ENCODE data around the gene ATG10. TPM values are rescaled to one million over a fixed set of nuclear protein-coding genes. Genes with fewer than 3 reads are reported as not detected.
"Not testable (repeated sequence)": the region's sequence is repeated elsewhere in the genome, so short reads cannot be mapped to it uniquely, and the experiment has no call there.

ATG10 gene
- polyA plus RNA-seq, 1 of the 3 experiments (the other 2 are of a cell fraction): 3.2 TPM

DNA sequence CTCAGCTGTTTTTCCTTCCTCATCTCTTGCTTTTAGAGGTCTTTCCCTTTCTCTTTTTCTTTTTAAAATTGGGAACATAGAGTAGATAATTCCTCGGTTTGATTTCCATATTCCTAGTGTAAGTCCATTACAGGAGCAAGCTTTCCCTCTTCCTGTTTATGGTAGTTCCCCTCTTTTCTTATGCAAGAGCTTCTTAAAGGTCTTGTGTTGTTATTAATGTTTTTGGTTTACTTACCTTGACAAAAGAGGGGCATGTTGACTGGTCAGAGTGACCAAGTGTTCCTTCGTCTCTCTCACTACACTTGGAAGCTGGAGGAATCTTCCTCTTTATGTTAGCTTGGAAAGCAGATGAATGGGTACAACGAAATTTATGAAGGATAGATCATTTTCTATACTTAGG, 8.3 kb downstream of the ATG10 start:
- POLR2A ChIA-PET: interaction anchor here (0.7 to 1.0 kb wide), 2 partner anchors 8 to 206 kb away, joined by 3 to 10 read pairs; partner anchors contain the start of gene ATG10
- Histone ChIP-seq H3F3A (replicated peaks; ENCODE audit: insufficient read depth) (no peaks in the 10 kb centered on the region), H2AFZ (ENCODE audit: low read depth) (no peak overlapping the region), H3K4me2 (no peak overlapping the region), H3K36me3 (replicated peaks in 1 of 2; ENCODE audit: control insufficient read depth in 1 of 2, insufficient read depth in 2 of 2, low read length in 1 of 2) (peaks cover 12 to 14% of the 10 kb centered on the region in 2 experiments), H3K9me3 (no peaks in the 10 kb centered on the region), H3K9me2 (no peaks in the 10 kb centered on the region), H3K79me2 (ENCODE audit: insufficient read depth) (no peaks in the 10 kb centered on the region), H4K20me1 (ENCODE audit: insufficient read depth) (no peaks in the 10 kb centered on the region), H3K9ac (no peak overlapping the region), H3K27ac (ENCODE audit: low read depth in 2 of 2, low read length in 1 of 2) (peak overlapping the region in 1 of 2 experiments; percentile 36; a peak in 1 of 4 replicates), H3K4me1 (ENCODE audit: control insufficient read depth in 1 of 2, insufficient read depth in 2 of 2, low read depth in 1 of 2, low read length in 1 of 2) (peaks cover 0 to 10% of the 10 kb centered on the region in 2 experiments; a peak in 2 of 4 replicates), H3K27me3 (ENCODE audit: insufficient read depth) (no peaks in the 10 kb centered on the region), H3K4me3 (ENCODE audit: low read depth in 2 of 2, low read length in 1 of 2) (no peak overlapping the region)
- DNase-seq: no peak
- TF ChIP-seq MXI1 (IDR thresholded peaks at IDR 0.05; ENCODE audit: low read depth, low read length) (no peak), RCOR1 (IDR thresholded peaks at IDR 0.05; ENCODE audit: low read length) (no peak), RXRA (IDR thresholded peaks at IDR 0.05; ENCODE audit: borderline replicate concordance, low read depth) (no peak), POLR2AphosphoS5 (IDR thresholded peaks at IDR 0.05; ENCODE audit: low read depth, low read length) (no peak), JUND (IDR thresholded peaks at IDR 0.05) (no peak), CHD2 (IDR thresholded peaks at IDR 0.05; ENCODE audit: low read length, partially characterized antibody) (no peak), FOXM1 (IDR thresholded peaks at IDR 0.05; ENCODE audit: low read depth) (no peak), RAD21 (IDR thresholded peaks at IDR 0.05; ENCODE audit: low read length) (no peak), TCF12 (IDR thresholded peaks at IDR 0.05) (no peak), NFIC (IDR thresholded peaks at IDR 0.05; ENCODE audit: borderline replicate concordance) (no peak), MAX (IDR thresholded peaks at IDR 0.05; ENCODE audit: low read depth) (no peak)
- TF ChIP-seq, protein P1, sequence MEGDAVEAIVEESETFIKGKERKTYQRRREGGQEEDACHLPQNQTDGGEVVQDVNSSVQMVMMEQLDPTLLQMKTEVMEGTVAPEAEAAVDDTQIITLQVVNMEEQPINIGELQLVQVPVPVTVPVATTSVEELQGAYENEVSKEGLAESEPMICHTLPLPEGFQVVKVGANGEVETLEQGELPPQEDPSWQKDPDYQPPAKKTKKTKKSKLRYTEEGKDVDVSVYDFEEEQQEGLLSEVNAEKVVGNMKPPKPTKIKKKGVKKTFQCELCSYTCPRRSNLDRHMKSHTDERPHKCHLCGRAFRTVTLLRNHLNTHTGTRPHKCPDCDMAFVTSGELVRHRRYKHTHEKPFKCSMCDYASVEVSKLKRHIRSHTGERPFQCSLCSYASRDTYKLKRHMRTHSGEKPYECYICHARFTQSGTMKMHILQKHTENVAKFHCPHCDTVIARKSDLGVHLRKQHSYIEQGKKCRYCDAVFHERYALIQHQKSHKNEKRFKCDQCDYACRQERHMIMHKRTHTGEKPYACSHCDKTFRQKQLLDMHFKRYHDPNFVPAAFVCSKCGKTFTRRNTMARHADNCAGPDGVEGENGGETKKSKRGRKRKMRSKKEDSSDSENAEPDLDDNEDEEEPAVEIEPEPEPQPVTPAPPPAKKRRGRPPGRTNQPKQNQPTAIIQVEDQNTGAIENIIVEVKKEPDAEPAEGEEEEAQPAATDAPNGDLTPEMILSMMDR (IDR thresholded peaks at IDR 0.05): no peak
- WGBS (ENCODE audit: low lambda C conversion rate): 77% methylated on average over 3 of the region's 3 CpGs
- CTCF ChIA-PET: no interaction called here

DNA sequence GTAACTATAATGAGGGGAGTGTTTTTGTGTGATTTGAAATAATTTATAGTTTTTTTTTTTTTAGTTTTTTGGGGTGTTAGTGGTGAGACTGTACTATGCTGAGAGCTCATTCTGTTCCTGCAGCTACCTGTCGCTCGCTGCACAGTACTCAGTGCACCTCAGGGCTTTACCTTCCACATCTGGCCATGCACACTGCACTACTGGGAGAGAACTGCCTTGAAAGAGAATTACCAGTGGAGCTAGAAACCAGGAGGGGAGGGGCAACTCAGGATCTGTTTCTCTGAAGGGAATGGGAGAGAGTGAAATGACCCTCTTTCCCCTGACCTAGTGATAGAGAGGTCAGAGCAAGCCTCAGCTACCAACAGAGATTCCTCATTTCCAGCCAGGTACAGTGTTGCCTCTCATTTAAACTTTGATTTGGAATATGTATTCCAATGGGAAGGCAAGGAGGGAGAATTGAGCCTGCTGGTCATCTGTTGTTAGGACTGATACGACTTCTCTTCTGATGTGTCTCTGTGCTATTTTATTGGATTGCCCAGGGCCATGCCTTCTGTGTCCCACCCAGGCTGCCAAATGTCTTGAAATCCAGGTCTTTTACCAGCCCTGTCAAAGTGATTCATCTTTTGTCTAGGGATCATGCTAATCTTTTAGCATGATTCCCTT, 8.9 kb downstream of the ATG10 start:
- no peak overlapping the region for H3K4me3 ChIP-seq (ENCODE audit: low read depth in 2 of 2, low read length in 1 of 2)

GRCh38 chr5:81982172-81982685, 10.4 kb downstream of the ATG10 start:
- Histone ChIP-seq H3K27ac (ENCODE audit: low read depth in 2 of 2, low read length in 1 of 2) (peak overlapping the region in 1 of 2 experiments; percentile 29; a peak in 1 of 4 replicates), H3K36me3 (replicated peaks in 1 of 2; ENCODE audit: control insufficient read depth in 1 of 2, insufficient read depth in 2 of 2, low read length in 1 of 2) (peaks cover 12 to 14% of the 10 kb centered on the region in 2 experiments)
- H3K4me1 ChIP-seq (ENCODE audit: control insufficient read depth in 1 of 2, insufficient read depth in 2 of 2, low read depth in 1 of 2, low read length in 1 of 2); H3K9ac ChIP-seq; H3K4me3 ChIP-seq (ENCODE audit: low read depth in 2 of 2, low read length in 1 of 2); H4K20me1 ChIP-seq (ENCODE audit: insufficient read depth); DNase-seq; H3K4me2 ChIP-seq; H3F3A ChIP-seq (replicated peaks; ENCODE audit: insufficient read depth); H3K79me2 ChIP-seq (ENCODE audit: insufficient read depth); H3K27me3 ChIP-seq (ENCODE audit: insufficient read depth); H3K9me2 ChIP-seq; H2AFZ ChIP-seq (ENCODE audit: low read depth); H3K9me3 ChIP-seq; POLR2A ChIA-PET: not testable (repeated sequence)
- WGBS (ENCODE audit: low lambda C conversion rate): 98% methylated on average over 11 of the region's 11 CpGs
- CTCF ChIA-PET: interaction anchor here (0.6 kb wide), 1 partner anchor 462 kb away, joined by 3 read pairs; no protein-coding TSS in a partner anchor

More for the DNA sequence above, 8.9 kb downstream of the ATG10 start:
- ChIA-PET CTCF (no interaction called here), POLR2A (interaction anchor here (1.0 kb wide), 1 partner anchor 9 kb away, joined by 3 read pairs; the partner anchor contains the start of gene ATG10)
- H3F3A ChIP-seq (replicated peaks; ENCODE audit: insufficient read depth): no peaks in the 10 kb centered on the region
- no peaks in the 10 kb centered on the region for H4K20me1 ChIP-seq (ENCODE audit: insufficient read depth)
- 95% methylated on average over 3 of the region's 3 CpGs for WGBS (ENCODE audit: low lambda C conversion rate)
- no peaks in the 10 kb centered on the region for H3K9me2 ChIP-seq
- H3K27me3 ChIP-seq (ENCODE audit: insufficient read depth): no peaks in the 10 kb centered on the region
- H3K27ac ChIP-seq (ENCODE audit: low read depth in 2 of 2, low read length in 1 of 2): peak overlapping the region in 1 of 2 experiments; percentile 36; a peak in 2 of 4 replicates
- no peaks in the 10 kb centered on the region for H3K9me3 ChIP-seq
- H3K79me2 ChIP-seq (ENCODE audit: insufficient read depth): no peaks in the 10 kb centered on the region
- no peak overlapping the region for H2AFZ ChIP-seq (ENCODE audit: low read depth)
- TF ChIP-seq RFX5 (IDR thresholded peaks at IDR 0.05; ENCODE audit: low read length) (peak; percentile 96), MXI1 (IDR thresholded peaks at IDR 0.05; ENCODE audit: low read depth, low read length) (no peak)
- H3K9ac ChIP-seq: no peak overlapping the region
- H3K4me2 ChIP-seq: no peak overlapping the region
- H3K4me1 ChIP-seq (ENCODE audit: control insufficient read depth in 1 of 2, insufficient read depth in 2 of 2, low read depth in 1 of 2, low read length in 1 of 2): peaks cover 0 to 10% of the 10 kb centered on the region in 2 experiments; a peak in 2 of 4 replicates
- peaks cover 12 to 14% of the 10 kb centered on the region in 2 experiments for H3K36me3 ChIP-seq (replicated peaks in 1 of 2; ENCODE audit: control insufficient read depth in 1 of 2, insufficient read depth in 2 of 2, low read length in 1 of 2)
- peak; percentile 58 for DNase-seq

DNA sequence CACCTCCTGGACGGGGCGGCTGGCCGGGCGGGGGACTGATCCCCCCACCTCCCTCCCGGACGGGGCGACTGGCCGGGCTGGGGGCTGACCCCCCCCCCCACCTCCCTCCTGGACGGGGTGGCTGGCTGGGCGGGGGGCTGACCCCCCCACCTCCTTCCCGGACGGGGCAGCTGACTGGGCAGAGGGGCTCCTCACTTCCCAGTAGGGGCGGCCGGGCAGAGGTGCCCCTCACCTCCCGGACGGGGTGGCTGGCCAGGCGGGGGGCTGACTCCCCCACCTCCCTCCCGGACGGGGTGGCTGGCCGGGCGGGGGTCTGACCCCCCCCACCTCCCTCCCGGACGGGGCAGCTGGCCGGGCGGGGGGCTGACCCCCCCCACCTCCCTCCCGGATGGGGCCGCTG, 11.3 kb downstream of the ATG10 start:
- H3K27ac ChIP-seq (ENCODE audit: low read depth in 2 of 2, low read length in 1 of 2); H3K9me3 ChIP-seq; H3K9me2 ChIP-seq; H3F3A ChIP-seq (replicated peaks; ENCODE audit: insufficient read depth); CTCF ChIA-PET; H3K79me2 ChIP-seq (ENCODE audit: insufficient read depth); DNase-seq; H3K4me1 ChIP-seq (ENCODE audit: control insufficient read depth in 1 of 2, insufficient read depth in 2 of 2, low read depth in 1 of 2, low read length in 1 of 2); H3K4me2 ChIP-seq; H4K20me1 ChIP-seq (ENCODE audit: insufficient read depth); H2AFZ ChIP-seq (ENCODE audit: low read depth); H3K4me3 ChIP-seq (ENCODE audit: low read depth in 2 of 2, low read length in 1 of 2); H3K9ac ChIP-seq; H3K27me3 ChIP-seq (ENCODE audit: insufficient read depth); POLR2A ChIA-PET: not testable (repeated sequence)
- WGBS (ENCODE audit: low lambda C conversion rate): 50% methylated on average over 2 of the region's 27 CpGs
- H3K36me3 ChIP-seq (replicated peaks in 1 of 2; ENCODE audit: control insufficient read depth in 1 of 2, insufficient read depth in 2 of 2, low read length in 1 of 2): peaks cover 12 to 18% of the 10 kb centered on the region in 2 experiments
